ENCODE measurements around the gene PIGH. TPM values are rescaled to one million over a fixed set of nuclear protein-coding genes. Genes with fewer than 3 reads are reported as not detected.
"Not testable (repeated sequence)": the region's sequence is repeated elsewhere in the genome, so short reads cannot be mapped to it uniquely, and the experiment has no call there.

The PIGH gene
- total and polyA plus RNA-seq, 2 donors = 20.7 to 43.5 TPM

DNA sequence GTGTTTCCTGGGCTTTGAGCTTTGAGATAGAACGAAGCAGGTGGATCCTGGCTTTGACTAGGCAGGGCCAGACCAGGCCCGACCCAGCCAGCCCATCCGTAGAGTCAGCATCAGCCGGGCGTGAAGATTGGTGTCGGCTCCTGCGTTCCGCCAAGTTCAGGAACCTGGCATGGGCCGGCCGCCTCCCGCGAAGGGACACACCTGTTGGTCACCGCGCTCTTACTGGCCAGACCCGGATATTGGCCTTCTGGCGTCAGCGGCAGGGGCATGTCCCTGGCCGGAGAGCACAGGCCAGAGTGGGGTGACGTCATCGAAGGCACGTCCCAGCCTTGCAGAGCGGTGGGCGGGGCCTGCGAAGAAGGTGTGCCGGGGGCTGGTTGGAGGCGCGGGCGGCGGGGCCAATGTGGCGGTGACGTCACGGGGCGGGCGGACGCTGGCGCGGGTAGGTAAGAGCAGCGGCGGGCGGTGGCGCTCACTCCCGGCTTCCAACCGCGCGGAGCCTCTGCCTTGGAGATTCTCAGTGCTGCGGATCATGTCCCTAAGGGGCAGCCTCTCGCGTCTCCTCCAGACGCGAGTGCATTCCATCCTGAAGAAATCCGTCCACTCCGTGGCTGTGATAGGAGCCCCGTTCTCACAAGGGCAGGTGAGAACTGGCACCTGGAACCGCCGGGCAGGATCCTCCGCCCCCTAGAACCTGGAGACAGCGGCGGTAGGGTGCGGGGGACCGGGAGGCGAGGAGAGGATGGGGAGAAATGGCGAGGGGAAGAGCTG lies 19.6 kb upstream of the PIGH start, which contains the start of gene ARG2:
ARG2 (plus strand) TSS at position 475 of the 771 bp plus-strand sequence; CDS start at position 533, 58 bp downstream.
- peak within 1 kb of the TSS; percentile 30 to 77 for H3K27ac ChIP-seq (ENCODE audit: low read depth in 1 of 2, low read length in 1 of 2)
- H3K4me3 ChIP-seq (ENCODE audit: low read length in 2 of 2) = peak within 1 kb of the TSS; percentile 64 to 67
- H3K4me1 ChIP-seq (ENCODE audit: control insufficient read depth in 2 of 2, insufficient read depth in 2 of 2, low read length in 2 of 2) = peaks cover 16 to 23% of the 10 kb centered on the region in 2 donors
- WGBS = 1% methylated on average over 62 of the region's 62 CpGs
- no peaks in the 10 kb centered on the region for H3K36me3 ChIP-seq (ENCODE audit: control insufficient read depth in 2 of 2, insufficient read depth in 2 of 2, low read length in 1 of 2)
- DNase-seq (ENCODE audit: low read depth in 6 of 9, low spot score in 9 of 9) = peak; percentile 67 to 92 (median 86)
- peaks cover 0 to 19% of the 10 kb centered on the region in 2 donors for H3K27me3 ChIP-seq (ENCODE audit: control insufficient read depth in 2 of 2, insufficient read depth in 1 of 2, low read length in 1 of 2)
- no peaks in the 10 kb centered on the region for H3K9me3 ChIP-seq (ENCODE audit: control insufficient read depth in 2 of 2, insufficient read depth in 1 of 2, low read length in 1 of 2)

DNA sequence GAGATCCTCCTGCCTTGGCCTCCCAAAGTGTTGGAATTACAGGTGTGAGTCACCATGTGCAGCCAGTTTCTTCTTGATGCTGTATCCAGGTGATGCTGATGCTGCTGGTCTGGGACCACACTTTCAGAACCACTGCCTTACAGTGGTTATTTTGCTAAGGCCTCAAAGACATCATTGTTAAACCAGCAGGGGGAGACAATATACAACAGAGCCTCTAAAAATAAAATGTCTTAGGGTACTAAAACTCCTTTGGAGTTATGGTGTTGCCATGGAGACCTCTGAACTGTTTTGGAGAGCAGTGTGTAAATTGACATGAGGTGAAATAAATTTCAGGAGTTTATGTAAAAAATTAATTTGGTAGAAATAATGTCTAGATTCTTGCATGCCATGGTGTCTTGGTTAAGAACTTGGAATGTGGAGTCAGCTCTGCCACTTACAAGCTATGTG lies 18.6 kb upstream of the PIGH start:
- Histone ChIP-seq H3K36me3 (ENCODE audit: control insufficient read depth in 2 of 2, insufficient read depth in 2 of 2, low read length in 1 of 2) (no peaks in the 10 kb centered on the region), H3K27ac (ENCODE audit: low read depth in 1 of 2, low read length in 1 of 2) (no peak overlapping the region), H3K9me3 (ENCODE audit: control insufficient read depth in 2 of 2, insufficient read depth in 1 of 2, low read length in 1 of 2) (no peaks in the 10 kb centered on the region), H3K27me3 (ENCODE audit: control insufficient read depth in 2 of 2, insufficient read depth in 1 of 2, low read length in 1 of 2) (peaks cover 0 to 19% of the 10 kb centered on the region in 2 donors), H3K4me3 (ENCODE audit: low read length in 2 of 2) (no peak overlapping the region), H3K4me1 (ENCODE audit: control insufficient read depth in 2 of 2, insufficient read depth in 2 of 2, low read length in 2 of 2) (peaks cover 16 to 23% of the 10 kb centered on the region in 2 donors)
- DNase-seq (ENCODE audit: low read depth in 6 of 9, low spot score in 9 of 9) = peak; percentile 43 to 89 (median 73)

DNA sequence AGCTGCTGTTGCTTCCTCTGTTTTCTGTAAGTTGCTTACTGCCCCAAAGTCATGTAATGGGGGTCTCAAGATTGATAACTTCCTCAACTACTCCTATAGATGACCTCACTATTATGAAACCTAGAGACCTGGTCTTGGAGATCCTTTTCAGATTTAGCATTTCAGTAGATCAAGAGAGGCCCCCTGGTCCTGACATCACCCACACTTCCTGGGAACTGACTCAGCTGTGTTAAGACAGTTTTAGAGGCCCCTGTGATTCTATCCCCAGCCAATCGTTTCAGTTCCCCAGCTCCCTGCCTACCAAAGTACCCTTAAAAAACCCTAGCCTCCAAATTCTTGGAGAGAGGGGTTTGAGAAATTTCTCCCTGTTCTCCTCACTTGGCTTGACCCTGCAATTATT lies 10.4 kb upstream of the PIGH start:
- H3K4me3 ChIP-seq (ENCODE audit: low read length in 2 of 2) = no peak overlapping the region

GRCh38 chr14:67609642-67610310 lies 9.7 kb upstream of the PIGH start:
- 93% methylated on average over 10 of the region's 10 CpGs for WGBS
- no peaks in the 10 kb centered on the region for H3K4me1 ChIP-seq (ENCODE audit: control insufficient read depth in 2 of 2, insufficient read depth in 2 of 2, low read length in 2 of 2)
- H3K27ac ChIP-seq (ENCODE audit: low read depth in 1 of 2, low read length in 1 of 2) = no peak overlapping the region
- H3K36me3 ChIP-seq (ENCODE audit: control insufficient read depth in 2 of 2, insufficient read depth in 2 of 2, low read length in 1 of 2) = no peaks in the 10 kb centered on the region
- H3K4me3 ChIP-seq (ENCODE audit: low read length in 2 of 2) = no peak overlapping the region
- peaks cover 0 to 2% of the 10 kb centered on the region in 2 donors for H3K27me3 ChIP-seq (ENCODE audit: control insufficient read depth in 2 of 2, insufficient read depth in 1 of 2, low read length in 1 of 2)
- no peaks in the 10 kb centered on the region for H3K9me3 ChIP-seq (ENCODE audit: control insufficient read depth in 2 of 2, insufficient read depth in 1 of 2, low read length in 1 of 2)
- no peak for DNase-seq (ENCODE audit: low read depth in 6 of 9, low spot score in 9 of 9)

More for the DNA sequence above, 10.4 kb upstream of the PIGH start:
- H3K36me3 ChIP-seq (ENCODE audit: control insufficient read depth in 2 of 2, insufficient read depth in 2 of 2, low read length in 1 of 2) = no peaks in the 10 kb centered on the region
- no peaks in the 10 kb centered on the region for H3K4me1 ChIP-seq (ENCODE audit: control insufficient read depth in 2 of 2, insufficient read depth in 2 of 2, low read length in 2 of 2)
- H3K9me3 ChIP-seq (ENCODE audit: control insufficient read depth in 2 of 2, insufficient read depth in 1 of 2, low read length in 1 of 2) = no peaks in the 10 kb centered on the region
- 87% methylated on average over 1 of the region's 1 CpG for WGBS
- H3K27ac ChIP-seq (ENCODE audit: low read depth in 1 of 2, low read length in 1 of 2) = no peak overlapping the region
- DNase-seq (ENCODE audit: low read depth in 6 of 9, low spot score in 9 of 9) = no peak
- H3K27me3 ChIP-seq (ENCODE audit: control insufficient read depth in 2 of 2, insufficient read depth in 1 of 2, low read length in 1 of 2) = peaks cover 0 to 2% of the 10 kb centered on the region in 2 donors

GRCh38 chr14:67607646-67608045 lies 7.6 kb upstream of the PIGH start:
- DNase-seq (ENCODE audit: low read depth in 6 of 9, low spot score in 9 of 9) = no peak
- H3K4me1 ChIP-seq (ENCODE audit: control insufficient read depth in 2 of 2, insufficient read depth in 2 of 2, low read length in 2 of 2) = no peaks in the 10 kb centered on the region
- no peaks in the 10 kb centered on the region for H3K9me3 ChIP-seq (ENCODE audit: control insufficient read depth in 2 of 2, insufficient read depth in 1 of 2, low read length in 1 of 2)
- no peak overlapping the region for H3K4me3 ChIP-seq (ENCODE audit: low read length in 2 of 2)
- no peaks in the 10 kb centered on the region for H3K36me3 ChIP-seq (ENCODE audit: control insufficient read depth in 2 of 2, insufficient read depth in 2 of 2, low read length in 1 of 2)
- no peak overlapping the region for H3K27ac ChIP-seq (ENCODE audit: low read depth in 1 of 2, low read length in 1 of 2)
- peaks cover 0 to 2% of the 10 kb centered on the region in 2 donors for H3K27me3 ChIP-seq (ENCODE audit: control insufficient read depth in 2 of 2, insufficient read depth in 1 of 2, low read length in 1 of 2)
- WGBS = 96% methylated on average over 5 of the region's 5 CpGs

GRCh38 chr14:67602995-67603545 lies 3.0 kb upstream of the PIGH start:
- Histone ChIP-seq H3K27me3 (ENCODE audit: control insufficient read depth in 2 of 2, insufficient read depth in 1 of 2, low read length in 1 of 2) (no peaks in the 10 kb centered on the region), H3K4me3 (ENCODE audit: low read length in 2 of 2) (no peak overlapping the region), H3K36me3 (ENCODE audit: control insufficient read depth in 2 of 2, insufficient read depth in 2 of 2, low read length in 1 of 2) (no peaks in the 10 kb centered on the region), H3K9me3 (ENCODE audit: control insufficient read depth in 2 of 2, insufficient read depth in 1 of 2, low read length in 1 of 2) (peaks cover 0 to 8% of the 10 kb centered on the region in 2 donors), H3K4me1 (ENCODE audit: control insufficient read depth in 2 of 2, insufficient read depth in 2 of 2, low read length in 2 of 2) (peaks cover 0 to 5% of the 10 kb centered on the region in 2 donors), H3K27ac (ENCODE audit: low read depth in 1 of 2, low read length in 1 of 2) (no peak overlapping the region)
- 76% methylated on average over 5 of the region's 5 CpGs for WGBS
- DNase-seq (ENCODE audit: low read depth in 6 of 9, low spot score in 9 of 9) = no peak

DNA sequence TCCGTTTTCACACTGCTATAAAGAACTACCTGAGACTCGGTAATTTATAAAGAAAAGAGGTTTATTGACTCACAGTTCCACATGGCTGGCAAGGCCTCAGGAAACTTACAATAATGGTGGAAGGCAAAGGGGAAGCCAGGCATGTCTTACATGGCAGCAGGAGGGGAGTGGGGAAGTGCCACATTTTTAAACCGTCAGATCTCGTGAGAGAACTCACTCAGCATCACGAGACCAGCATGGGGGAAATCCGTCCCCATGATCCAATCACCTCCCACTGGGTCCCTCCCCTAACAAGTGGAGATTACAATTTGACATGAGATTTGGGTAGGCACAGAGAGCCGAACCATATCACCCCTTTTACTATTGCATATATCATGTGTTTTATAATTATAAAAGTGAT lies 2.0 kb upstream of the PIGH start:
- Histone ChIP-seq H3K27me3 (ENCODE audit: control insufficient read depth in 2 of 2, insufficient read depth in 1 of 2, low read length in 1 of 2) (no peaks in the 10 kb centered on the region), H3K9me3 (ENCODE audit: control insufficient read depth in 2 of 2, insufficient read depth in 1 of 2, low read length in 1 of 2) (peaks cover 0 to 8% of the 10 kb centered on the region in 2 donors), H3K27ac (ENCODE audit: low read depth in 1 of 2, low read length in 1 of 2) (no peak overlapping the region), H3K4me1 (ENCODE audit: control insufficient read depth in 2 of 2, insufficient read depth in 2 of 2, low read length in 2 of 2) (peaks cover 0 to 5% of the 10 kb centered on the region in 2 donors), H3K36me3 (ENCODE audit: control insufficient read depth in 2 of 2, insufficient read depth in 2 of 2, low read length in 1 of 2) (no peaks in the 10 kb centered on the region), H3K4me3 (ENCODE audit: low read length in 2 of 2) (no peak overlapping the region)
- DNase-seq (ENCODE audit: low read depth in 6 of 9, low spot score in 9 of 9) = no peak
- 87% methylated on average over 7 of the region's 7 CpGs for WGBS

GRCh38 chr14:67600562-67600974 lies 500 bp upstream of the PIGH start:
- H3K4me1 ChIP-seq (ENCODE audit: control insufficient read depth in 2 of 2, insufficient read depth in 2 of 2, low read length in 2 of 2); H3K9me3 ChIP-seq (ENCODE audit: control insufficient read depth in 2 of 2, insufficient read depth in 1 of 2, low read length in 1 of 2); H3K27me3 ChIP-seq (ENCODE audit: control insufficient read depth in 2 of 2, insufficient read depth in 1 of 2, low read length in 1 of 2); DNase-seq (ENCODE audit: low read depth in 6 of 9, low spot score in 9 of 9); H3K36me3 ChIP-seq (ENCODE audit: control insufficient read depth in 2 of 2, insufficient read depth in 2 of 2, low read length in 1 of 2): not testable (repeated sequence)
- Histone ChIP-seq H3K27ac (ENCODE audit: low read depth in 1 of 2, low read length in 1 of 2) (peak overlapping the region; percentile 56 to 81), H3K4me3 (ENCODE audit: low read length in 2 of 2) (peak overlapping the region; percentile 90 to 97)
- 87% methylated on average over 21 of the region's 21 CpGs for WGBS

DNA sequence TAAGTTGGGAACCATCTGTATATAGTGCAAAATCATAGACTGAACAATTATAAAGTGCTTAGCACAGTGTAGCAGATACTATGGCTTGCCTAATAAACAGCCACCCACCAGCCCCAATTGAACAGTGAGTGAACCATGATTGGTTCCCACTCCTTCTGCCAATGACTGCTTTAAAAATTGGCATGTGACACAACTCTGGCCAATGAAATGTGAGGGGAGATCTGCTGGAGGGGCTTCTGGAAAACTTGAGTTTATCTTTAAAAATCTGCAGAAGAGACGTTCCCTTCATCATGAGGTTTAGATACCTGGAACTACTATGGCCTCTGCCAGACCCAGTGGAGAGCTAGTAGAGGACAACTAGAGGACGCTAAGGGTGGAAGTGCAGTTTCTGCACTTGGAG lies 4.7 kb downstream of the PIGH start:
- peaks cover 4 to 22% of the 10 kb centered on the region in 2 donors for H3K36me3 ChIP-seq (ENCODE audit: control insufficient read depth in 2 of 2, insufficient read depth in 2 of 2, low read length in 1 of 2)
- H3K27me3 ChIP-seq (ENCODE audit: control insufficient read depth in 2 of 2, insufficient read depth in 1 of 2, low read length in 1 of 2) = no peaks in the 10 kb centered on the region
- peaks cover 0 to 3% of the 10 kb centered on the region in 2 donors for H3K9me3 ChIP-seq (ENCODE audit: control insufficient read depth in 2 of 2, insufficient read depth in 1 of 2, low read length in 1 of 2)
- over 99% methylated on average over 2 of the region's 2 CpGs for WGBS
- H3K4me1 ChIP-seq (ENCODE audit: control insufficient read depth in 2 of 2, insufficient read depth in 2 of 2, low read length in 2 of 2) = peaks cover 0 to 2% of the 10 kb centered on the region in 2 donors
- H3K27ac ChIP-seq (ENCODE audit: low read depth in 1 of 2, low read length in 1 of 2) = no peak overlapping the region
- no peak for DNase-seq (ENCODE audit: low read depth in 6 of 9, low spot score in 9 of 9)
- no peak overlapping the region for H3K4me3 ChIP-seq (ENCODE audit: low read length in 2 of 2)

Data from thymus (tissue), 11 donors.